ENCODE results near the gene OCA2.

OCA2 gene

DNA sequence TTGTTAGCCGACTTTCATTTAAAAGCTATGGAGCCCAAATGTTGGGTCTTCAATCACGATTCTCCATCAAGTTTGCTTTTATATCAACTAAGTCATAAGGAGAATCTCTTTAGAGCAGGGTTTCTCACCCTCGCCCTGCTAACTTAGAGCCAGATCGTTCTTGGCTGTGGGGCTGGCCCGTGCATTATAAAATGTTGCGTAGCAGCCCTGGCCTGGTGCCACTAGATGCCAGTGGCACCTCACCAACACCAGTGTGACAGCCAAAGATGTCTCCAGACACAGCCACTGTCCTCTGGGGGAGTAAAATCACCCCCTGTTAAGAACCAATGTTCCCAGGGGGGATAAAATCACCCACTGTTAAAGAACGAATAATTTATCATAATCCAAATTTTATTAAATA, 226.1 kb downstream of the OCA2 start:
- DNase-seq (ENCODE audit: low read depth, low spot score), result no peak

DNA sequence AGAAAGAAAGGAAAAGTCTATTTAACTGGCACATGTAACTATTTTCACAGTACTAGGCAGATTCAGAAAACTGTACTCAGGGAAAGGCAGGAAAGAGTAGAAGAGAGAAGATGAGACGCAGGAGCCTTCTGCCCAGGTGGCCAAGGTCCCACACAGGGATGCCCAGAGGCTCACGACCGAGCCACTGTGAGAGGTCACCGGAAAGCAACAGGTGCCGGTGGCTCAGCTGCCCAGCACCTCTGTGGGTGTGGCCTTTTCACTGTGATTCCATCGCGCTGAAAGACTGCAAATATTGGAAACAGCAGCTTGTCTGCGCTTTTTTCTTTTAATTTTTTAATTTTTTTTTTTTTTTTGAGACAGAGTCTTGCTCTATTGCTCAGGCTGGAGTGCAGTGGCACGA, 226.8 kb downstream of the OCA2 start:
- no peak for DNase-seq (ENCODE audit: low read depth, low spot score)

GRCh38 chr15:27871902-27872260, 227.2 kb downstream of the OCA2 start:
- DNase-seq (ENCODE audit: low read depth, low spot score), result no peak

DNA sequence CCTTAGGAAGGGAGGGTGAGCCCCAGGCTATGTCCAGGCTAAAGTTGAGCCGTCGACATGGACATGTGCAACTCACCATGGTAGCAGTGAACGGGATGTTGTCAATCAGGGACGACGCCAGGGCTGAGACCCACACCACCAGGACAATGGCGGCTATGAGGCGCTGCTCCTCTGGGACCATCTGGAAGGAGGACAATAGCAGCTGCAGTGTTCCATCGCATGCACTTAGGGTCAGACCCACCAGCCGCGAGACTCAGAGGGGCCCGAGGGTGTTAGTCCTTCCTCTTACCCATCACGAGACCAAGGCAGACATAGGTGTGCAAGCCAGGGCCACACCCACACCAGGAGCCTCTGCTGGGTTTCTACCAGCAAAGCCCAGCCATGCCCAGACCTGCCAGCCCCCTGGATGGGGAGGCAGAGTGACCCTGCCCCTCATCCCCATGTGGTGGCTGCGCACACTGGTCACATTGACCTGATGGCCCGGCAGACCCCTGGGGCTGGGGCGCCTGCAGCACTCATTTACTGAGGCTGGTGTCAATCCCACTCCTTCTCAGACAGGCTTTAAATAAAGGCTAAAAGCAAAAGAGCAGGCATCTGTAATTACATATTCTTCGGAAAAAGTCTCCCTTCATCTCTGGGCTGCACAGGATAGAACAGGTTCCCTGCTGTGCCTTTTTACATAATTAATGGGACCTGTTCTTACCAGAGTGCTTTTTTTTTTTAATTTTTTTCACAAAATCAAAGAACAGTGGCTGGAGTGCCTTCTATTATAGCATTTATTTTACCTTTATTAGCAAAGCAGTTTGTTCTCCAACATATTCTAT, 227.8 kb downstream of the OCA2 start:
- no peak for DNase-seq (ENCODE audit: low read depth, low spot score)

GRCh38 chr15:27870320-27870719, 228.8 kb downstream of the OCA2 start:
- no peak for DNase-seq (ENCODE audit: low read depth, low spot score)

GRCh38 chr15:27869697-27870281, 229.3 kb downstream of the OCA2 start:
- no peak for DNase-seq (ENCODE audit: low read depth, low spot score)

DNA sequence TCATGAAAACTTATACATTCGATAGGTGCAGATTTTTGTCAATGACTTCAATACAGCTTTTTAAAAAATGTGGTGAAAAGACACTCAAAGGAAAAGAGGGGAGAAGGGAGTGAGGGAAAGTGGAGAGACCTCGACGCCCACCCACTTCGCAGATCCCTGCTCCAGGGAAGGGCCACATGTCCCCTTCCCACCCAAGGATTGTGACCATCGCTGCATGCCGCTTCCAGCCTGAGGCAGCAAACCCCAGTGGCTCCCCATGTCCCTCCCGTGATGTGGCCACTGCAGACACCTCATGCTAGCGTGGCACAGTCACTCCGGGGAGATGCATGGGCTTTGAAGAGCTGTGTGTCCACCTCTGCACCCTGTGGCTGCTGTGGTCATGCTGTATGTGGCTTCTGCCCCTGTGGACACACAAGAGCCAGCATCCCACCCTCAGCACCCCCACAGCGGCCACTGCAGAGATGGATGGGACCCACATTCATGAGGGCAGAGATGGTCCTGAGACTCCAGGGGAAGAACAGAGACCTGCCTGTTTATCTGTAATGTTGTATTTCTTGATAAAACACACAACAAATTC, 230.2 kb downstream of the OCA2 start:
- DNase-seq (ENCODE audit: low read depth, low spot score), result no peak

GRCh38 chr15:27867861-27868260, 231.3 kb downstream of the OCA2 start:
- no peak for DNase-seq (ENCODE audit: low read depth, low spot score)

GRCh38 chr15:27866505-27867165, 232.5 kb downstream of the OCA2 start:
- DNase-seq (ENCODE audit: low read depth, low spot score), result no peak

- DNase-seq (ENCODE audit: low read depth, low spot score), result no peak
These were observed 233.2 kb downstream of the OCA2 start for GRCh38 chr15:27865926-27866325.

DNA sequence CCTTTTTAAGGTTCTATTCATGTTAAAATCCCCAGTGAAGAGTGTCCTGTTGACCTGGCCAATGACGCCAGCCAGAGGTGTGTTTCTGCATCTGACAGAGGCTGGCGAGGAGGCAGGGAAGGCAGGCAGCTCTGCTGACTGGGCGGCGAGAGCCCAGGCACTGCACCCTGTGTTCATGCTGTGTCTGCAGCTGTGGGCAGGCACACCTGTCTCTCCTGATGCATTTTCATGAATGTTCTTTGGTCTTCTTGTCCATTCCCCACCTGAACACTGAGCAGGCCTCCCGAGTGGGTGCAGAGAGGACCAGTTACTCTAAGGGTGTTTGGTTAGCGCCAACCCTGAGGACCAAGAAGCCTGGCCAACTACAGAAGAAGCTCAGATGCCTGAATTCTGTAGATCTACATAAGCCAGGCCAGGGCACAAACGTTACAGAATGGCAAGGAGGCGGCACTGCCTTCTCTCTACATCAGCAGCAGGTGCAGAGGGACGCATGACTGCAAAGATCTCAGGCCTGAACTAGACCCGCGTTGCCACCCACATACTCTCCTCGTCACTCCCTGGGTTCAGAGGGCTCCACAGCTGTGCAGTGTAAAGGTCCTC, 233.7 kb downstream of the OCA2 start:
- no peak for DNase-seq (ENCODE audit: low read depth, low spot score)

- DNase-seq (ENCODE audit: low read depth, low spot score), result no peak
These were observed 234.4 kb downstream of the OCA2 start for GRCh38 chr15:27864719-27865118.

DNA sequence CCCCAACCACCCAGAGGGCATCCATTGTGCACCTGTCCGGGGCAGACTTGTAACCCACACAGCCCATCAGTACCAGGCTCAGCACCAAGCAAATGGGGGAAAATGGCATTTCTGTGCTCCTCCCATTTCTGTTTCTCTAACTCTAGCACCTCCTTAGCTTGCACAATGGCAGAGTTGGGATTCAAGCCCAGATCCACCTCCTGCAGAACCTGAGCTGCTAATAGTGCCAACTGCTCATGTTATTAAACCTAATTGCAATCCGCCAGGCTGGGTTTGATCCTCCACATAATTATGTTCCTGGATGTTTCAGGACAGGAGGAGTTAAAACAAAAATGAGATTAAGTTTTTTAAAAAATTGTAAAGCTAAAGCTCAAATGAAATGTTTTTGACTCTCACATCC, 235.0 kb downstream of the OCA2 start:
- DNase-seq (ENCODE audit: low read depth, low spot score), result no peak

DNA sequence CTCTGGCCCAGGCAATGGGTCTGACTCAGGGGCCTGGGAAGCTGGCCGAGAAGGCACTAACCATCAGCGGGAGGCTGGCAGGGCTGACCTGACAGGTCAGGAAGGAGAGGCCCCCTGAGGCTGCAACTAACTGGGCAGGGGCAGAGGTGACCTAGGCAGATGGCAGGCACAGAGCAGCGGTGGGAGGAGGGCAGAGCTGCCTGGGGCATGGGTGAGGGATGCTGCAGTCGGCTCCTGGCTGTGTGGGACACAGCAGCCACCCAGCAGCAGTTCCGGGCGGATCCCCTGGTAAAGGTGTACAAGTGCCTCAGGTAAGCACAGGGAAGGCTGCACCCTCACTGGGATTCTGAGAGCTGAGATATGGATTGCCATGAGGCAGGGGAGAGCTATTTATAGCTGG, 236.1 kb downstream of the OCA2 start:
- DNase-seq (ENCODE audit: low read depth, low spot score), result no peak

GRCh38 chr15:27861171-27861570, 237.9 kb downstream of the OCA2 start:
- DNase-seq (ENCODE audit: low read depth, low spot score), result no peak

DNA sequence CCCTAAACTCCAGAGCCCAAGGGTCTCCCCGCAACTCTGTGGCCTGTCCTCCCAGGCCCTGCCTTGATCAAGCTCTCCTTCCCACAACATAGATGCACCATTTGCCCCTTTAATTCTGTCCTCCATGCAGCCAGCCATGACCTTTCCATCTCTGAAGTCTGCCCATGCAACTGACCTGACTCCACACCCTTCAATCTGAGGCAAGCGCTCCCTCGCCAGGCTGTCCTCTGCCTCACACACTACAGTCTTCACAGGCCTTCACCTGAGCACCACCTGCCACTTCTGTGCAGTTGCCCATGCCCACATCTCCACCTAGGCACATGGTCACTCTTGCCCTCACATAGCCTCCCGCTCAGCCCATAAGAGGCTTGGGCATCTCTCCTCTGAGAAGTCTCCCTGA, 244.0 kb downstream of the OCA2 start:
- no peak for DNase-seq (ENCODE audit: low read depth, low spot score)

DNA sequence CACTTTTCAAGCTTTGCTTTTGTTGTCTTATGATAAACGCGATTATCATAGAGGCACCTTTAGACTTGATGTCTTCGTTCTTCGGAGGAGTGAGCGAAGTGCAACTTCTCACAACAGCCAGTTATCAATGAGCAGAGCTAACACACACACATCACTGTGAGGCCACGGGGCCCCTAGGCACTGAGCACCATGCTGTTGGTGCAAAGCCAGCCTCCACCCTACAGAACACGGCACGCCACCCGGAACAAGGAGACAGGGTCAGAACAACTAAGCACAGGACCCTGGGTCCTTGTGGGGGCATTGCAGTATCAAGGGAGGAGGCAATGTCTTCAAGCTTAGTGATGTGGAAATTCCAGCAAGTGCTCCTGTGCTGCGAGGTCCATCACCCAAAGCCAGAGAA, 244.5 kb downstream of the OCA2 start:
- no peak for DNase-seq (ENCODE audit: low read depth, low spot score)

DNA sequence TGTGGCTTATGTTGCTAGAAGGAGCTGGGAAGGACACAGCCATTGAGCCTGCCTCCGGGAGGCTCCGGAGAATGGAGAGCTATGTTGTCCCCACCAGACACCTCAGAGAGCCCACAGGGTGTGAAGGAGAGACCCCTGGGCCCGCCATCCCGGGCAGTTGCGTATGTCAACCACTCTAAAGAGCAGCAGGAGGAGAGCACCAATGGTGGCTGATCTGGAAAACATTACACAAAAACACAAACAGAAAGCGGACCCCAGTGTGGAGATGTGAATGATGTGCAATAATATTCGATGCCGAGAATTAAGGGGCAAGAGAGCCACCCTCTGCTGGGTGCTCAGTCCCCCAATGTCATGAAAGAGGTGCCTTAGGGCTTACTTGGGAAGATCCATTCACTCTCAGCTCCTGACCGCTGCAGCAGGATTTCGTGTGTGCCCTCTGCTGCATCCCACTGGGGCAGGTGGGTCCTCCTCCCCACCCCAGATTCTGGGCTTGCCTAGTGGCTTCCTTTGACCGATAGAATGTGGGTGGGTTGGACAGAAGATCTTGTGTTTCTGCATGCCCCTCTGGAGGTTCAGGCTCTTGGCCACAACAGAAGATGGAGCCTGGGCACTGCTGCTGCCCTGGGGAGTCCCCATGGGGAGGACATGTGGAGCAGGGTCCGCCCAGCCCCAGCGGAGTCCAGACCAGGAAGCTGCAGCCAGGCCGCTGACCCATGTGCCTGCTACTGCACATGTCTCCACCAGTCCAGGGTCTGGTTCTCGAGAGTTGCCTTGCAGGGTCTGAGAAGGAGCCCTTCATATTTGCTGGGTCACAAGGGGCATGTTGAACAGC, 245.3 kb downstream of the OCA2 start:
- no peak for DNase-seq (ENCODE audit: low read depth, low spot score)

- no peak for DNase-seq (ENCODE audit: low read depth, low spot score)
These were observed 247.3 kb downstream of the OCA2 start for GRCh38 chr15:27851858-27852210.

- no peak for DNase-seq (ENCODE audit: low read depth, low spot score)
These were observed 247.9 kb downstream of the OCA2 start for GRCh38 chr15:27850981-27851857.
